ENCODE data around the gene KANSL1. TPM values are rescaled to one million over a fixed set of nuclear protein-coding genes. Genes with fewer than 3 reads are reported as not detected.

Gene KANSL1
- total RNA-seq, 1 donor from 2014 or later = 106 TPM

DNA sequence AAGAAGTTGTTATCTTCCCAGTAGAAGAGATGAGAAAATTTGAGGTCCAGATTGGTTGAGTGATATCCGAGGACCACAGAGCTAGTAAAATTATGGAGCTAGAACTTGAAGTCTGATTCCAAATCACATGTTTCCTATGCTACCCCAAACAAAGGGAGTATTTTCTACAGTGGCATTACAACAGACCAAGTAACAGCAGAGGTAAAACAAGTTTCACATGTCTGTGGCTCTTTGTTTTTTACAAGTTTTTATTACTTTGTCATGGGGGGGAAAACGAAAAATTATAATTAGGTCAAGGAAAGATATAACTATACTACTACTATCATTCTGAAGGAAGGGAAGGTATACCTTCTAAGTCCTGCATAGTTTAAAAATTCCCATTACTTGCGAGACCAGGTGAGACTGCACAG, 49.4 kb downstream of the KANSL1 start:
- Histone ChIP-seq H3K36me3 (ENCODE audit: control insufficient read depth, insufficient read depth, low read length) (no peaks in the 10 kb centered on the region), H3K27me3 (ENCODE audit: control insufficient read depth, insufficient read depth, low read length) (no peaks in the 10 kb centered on the region), H3K4me3 (ENCODE audit: low read depth, low read length) (no peak overlapping the region)
- DNase-seq (ENCODE audit: low read depth) = no peak
- TF ChIP-seq, protein P1, sequence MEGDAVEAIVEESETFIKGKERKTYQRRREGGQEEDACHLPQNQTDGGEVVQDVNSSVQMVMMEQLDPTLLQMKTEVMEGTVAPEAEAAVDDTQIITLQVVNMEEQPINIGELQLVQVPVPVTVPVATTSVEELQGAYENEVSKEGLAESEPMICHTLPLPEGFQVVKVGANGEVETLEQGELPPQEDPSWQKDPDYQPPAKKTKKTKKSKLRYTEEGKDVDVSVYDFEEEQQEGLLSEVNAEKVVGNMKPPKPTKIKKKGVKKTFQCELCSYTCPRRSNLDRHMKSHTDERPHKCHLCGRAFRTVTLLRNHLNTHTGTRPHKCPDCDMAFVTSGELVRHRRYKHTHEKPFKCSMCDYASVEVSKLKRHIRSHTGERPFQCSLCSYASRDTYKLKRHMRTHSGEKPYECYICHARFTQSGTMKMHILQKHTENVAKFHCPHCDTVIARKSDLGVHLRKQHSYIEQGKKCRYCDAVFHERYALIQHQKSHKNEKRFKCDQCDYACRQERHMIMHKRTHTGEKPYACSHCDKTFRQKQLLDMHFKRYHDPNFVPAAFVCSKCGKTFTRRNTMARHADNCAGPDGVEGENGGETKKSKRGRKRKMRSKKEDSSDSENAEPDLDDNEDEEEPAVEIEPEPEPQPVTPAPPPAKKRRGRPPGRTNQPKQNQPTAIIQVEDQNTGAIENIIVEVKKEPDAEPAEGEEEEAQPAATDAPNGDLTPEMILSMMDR (IDR thresholded peaks at IDR 0.05; ENCODE audit: insufficient read depth, low read length, severe bottlenecking) = no peak
- no peak for FAIRE-seq

DNA sequence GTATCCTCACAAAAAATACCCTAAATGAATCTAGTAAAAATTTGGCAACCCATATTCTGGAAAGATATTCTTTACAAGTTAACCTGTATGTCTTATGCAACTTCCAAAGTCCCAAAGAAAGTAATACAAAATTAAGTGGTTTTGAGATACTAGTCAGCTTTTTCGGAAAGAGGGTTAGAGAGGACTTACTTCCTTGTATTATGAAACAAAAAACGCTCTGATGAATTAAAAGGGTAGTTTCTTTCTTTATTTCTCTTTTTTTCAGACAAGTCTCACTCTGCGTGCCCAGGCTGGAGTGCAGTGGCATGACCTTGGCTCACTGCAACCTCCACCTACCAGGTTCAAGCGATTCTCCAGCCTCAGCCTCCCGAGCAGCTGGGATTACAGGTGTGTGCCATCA, 51.6 kb downstream of the KANSL1 start:
- Histone ChIP-seq H3K27me3 (ENCODE audit: control insufficient read depth, insufficient read depth, low read length) (no peaks in the 10 kb centered on the region), H3K36me3 (ENCODE audit: control insufficient read depth, insufficient read depth, low read length) (no peaks in the 10 kb centered on the region), H3K4me3 (ENCODE audit: low read depth, low read length) (no peak overlapping the region)
- FAIRE-seq (no peak), DNase-seq (ENCODE audit: low read depth) (no peak)
- TF ChIP-seq, protein P1 (IDR thresholded peaks at IDR 0.05; ENCODE audit: insufficient read depth, low read length, severe bottlenecking) = no peak

DNA sequence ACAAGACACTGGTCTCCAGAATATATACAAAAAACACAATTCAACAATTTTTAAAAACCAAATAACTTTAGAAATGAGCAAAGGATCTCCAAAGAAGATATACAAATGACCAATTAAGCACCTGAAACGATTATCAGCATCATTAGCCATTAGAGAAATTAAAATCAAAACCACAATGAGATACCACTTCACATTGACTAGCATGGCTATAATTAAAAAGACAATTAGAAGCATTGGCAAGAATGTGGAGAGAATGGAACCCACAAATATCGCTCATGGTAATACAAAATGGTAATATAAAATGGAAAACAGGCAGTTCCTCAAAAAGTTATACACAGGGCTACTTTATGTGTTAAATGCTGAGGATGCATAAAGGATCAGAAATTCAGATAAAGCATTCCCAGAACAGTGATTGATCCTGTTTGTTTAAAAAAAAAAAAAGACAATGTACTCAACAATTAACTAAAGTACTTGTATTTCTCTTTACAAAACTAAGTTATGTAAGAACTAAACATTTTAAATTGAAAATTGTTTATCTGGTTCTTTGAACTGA, 52.5 kb downstream of the KANSL1 start:
- no peak overlapping the region for H3K4me3 ChIP-seq (ENCODE audit: low read depth, low read length)
- no peaks in the 10 kb centered on the region for H3K36me3 ChIP-seq (ENCODE audit: control insufficient read depth, insufficient read depth, low read length)
- no peak for FAIRE-seq
- no peak for DNase-seq (ENCODE audit: low read depth)
- H3K27me3 ChIP-seq (ENCODE audit: control insufficient read depth, insufficient read depth, low read length) = no peaks in the 10 kb centered on the region
- TF ChIP-seq, protein P1 (IDR thresholded peaks at IDR 0.05; ENCODE audit: insufficient read depth, low read length, severe bottlenecking) = no peak

DNA sequence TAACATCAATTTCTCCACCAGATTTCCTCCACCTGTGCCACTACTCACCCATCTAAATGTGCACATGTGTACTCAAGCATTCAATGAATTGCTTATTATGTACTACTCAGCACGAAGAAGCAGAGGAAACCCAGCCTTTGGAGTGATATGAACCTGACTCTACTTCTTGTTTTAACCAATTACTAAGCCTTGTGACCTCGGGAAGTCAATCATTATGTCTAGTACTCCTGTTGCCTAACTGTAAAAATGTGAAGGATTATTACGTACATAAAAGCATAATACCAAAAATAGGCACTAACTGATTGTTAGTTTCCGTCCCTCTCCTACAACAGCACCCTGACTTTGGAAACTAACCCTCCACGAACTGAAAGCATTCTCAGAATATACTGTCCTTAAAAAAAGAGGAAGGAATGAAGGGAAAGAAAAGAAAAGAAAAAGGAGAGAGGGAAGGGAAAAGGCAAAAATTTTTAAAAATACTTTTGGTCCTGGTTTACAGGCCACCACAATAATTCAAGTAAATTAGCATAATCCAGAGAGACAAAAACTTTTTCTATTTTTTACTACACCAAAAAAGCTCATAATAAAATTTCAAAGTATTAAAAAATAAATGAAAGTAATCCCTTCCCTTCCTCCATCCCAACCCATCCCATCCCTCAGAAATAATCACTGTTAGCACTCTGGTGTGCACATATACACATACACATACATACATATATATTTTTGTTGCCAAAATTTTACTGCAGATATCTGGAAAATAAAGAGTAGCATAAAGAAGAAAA, 53.6 kb downstream of the KANSL1 start:
- FAIRE-seq (no peak), DNase-seq (ENCODE audit: low read depth) (no peak)
- no peaks in the 10 kb centered on the region for H3K27me3 ChIP-seq (ENCODE audit: control insufficient read depth, insufficient read depth, low read length)
- no peak overlapping the region for H3K4me3 ChIP-seq (ENCODE audit: low read depth, low read length)
- H3K36me3 ChIP-seq (ENCODE audit: control insufficient read depth, insufficient read depth, low read length) = no peaks in the 10 kb centered on the region
- TF ChIP-seq, protein P1 (IDR thresholded peaks at IDR 0.05; ENCODE audit: insufficient read depth, low read length, severe bottlenecking) = no peak

DNA sequence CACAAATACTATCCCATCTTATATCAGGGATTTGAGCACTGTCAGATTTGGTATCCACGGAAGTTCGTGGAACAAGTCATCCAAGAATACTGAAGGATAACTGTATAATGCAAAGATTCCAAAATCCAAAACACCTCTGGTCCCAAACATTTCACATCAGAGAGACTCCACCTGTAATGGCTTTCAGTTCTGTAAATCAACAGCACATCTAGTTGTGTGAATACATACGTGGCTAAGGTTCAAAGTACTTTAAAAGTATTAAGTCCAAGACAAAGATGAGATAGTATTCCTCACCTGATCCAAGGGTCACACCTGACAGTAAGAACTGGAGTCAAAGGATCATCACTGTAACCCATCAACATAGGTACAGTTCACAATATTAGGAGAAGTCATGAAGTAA, 54.8 kb downstream of the KANSL1 start:
- peak; percentile 23 for FAIRE-seq
- no peak for DNase-seq (ENCODE audit: low read depth)
- Histone ChIP-seq H3K4me3 (ENCODE audit: low read depth, low read length) (no peak overlapping the region), H3K36me3 (ENCODE audit: control insufficient read depth, insufficient read depth, low read length) (no peaks in the 10 kb centered on the region), H3K27me3 (ENCODE audit: control insufficient read depth, insufficient read depth, low read length) (no peaks in the 10 kb centered on the region)
- TF ChIP-seq, protein P1 (IDR thresholded peaks at IDR 0.05; ENCODE audit: insufficient read depth, low read length, severe bottlenecking) = no peak
